ENCODE data around the gene GNA12.

Gene GNA12

GRCh38 chr7:2834748-2835441 lies 9.2 kb downstream of the GNA12 start:
- DNase-seq (ENCODE audit: low spot score): no peak

GRCh38 chr7:2833083-2833910 lies 10.8 kb downstream of the GNA12 start:
- no peak for DNase-seq (ENCODE audit: low spot score)

GRCh38 chr7:2832461-2832860 lies 11.6 kb downstream of the GNA12 start:
- DNase-seq (ENCODE audit: low spot score): no peak

- no peak for DNase-seq (ENCODE audit: low spot score)
Measured at GRCh38 chr7:2830609-2831376, 13.3 kb downstream of the GNA12 start.

GRCh38 chr7:2829040-2829439 lies 15.1 kb downstream of the GNA12 start:
- DNase-seq (ENCODE audit: low spot score): no peak

- DNase-seq (ENCODE audit: low spot score): no peak
Measured at GRCh38 chr7:2826771-2827170, 17.3 kb downstream of the GNA12 start.

- DNase-seq (ENCODE audit: low spot score): no peak
Measured at GRCh38 chr7:2825559-2826227, 18.4 kb downstream of the GNA12 start.

GRCh38 chr7:2824678-2825461 lies 19.2 kb downstream of the GNA12 start:
- DNase-seq (ENCODE audit: low spot score): no peak

GRCh38 chr7:2824026-2824677 lies 20.0 kb downstream of the GNA12 start:
- no peak for DNase-seq (ENCODE audit: low spot score)

- no peak for DNase-seq (ENCODE audit: low spot score)
Measured at GRCh38 chr7:2823130-2823529, 21.0 kb downstream of the GNA12 start.

GRCh38 chr7:2821842-2822507 lies 22.1 kb downstream of the GNA12 start:
- no peak for DNase-seq (ENCODE audit: low spot score)

- no peak for DNase-seq (ENCODE audit: low spot score)
Measured at GRCh38 chr7:2821161-2821841, 22.8 kb downstream of the GNA12 start.

- DNase-seq (ENCODE audit: low spot score): no peak
Measured at GRCh38 chr7:2820508-2820934, 23.6 kb downstream of the GNA12 start.

- DNase-seq (ENCODE audit: low spot score): no peak
Measured at GRCh38 chr7:2819954-2820397, 24.1 kb downstream of the GNA12 start.

- DNase-seq (ENCODE audit: low spot score): no peak
Measured at GRCh38 chr7:2819161-2819953, 24.8 kb downstream of the GNA12 start.

GRCh38 chr7:2818653-2819052 lies 25.5 kb downstream of the GNA12 start:
- no peak for DNase-seq (ENCODE audit: low spot score)

- no peak for DNase-seq (ENCODE audit: low spot score)
Measured at GRCh38 chr7:2818121-2818520, 26.0 kb downstream of the GNA12 start.

GRCh38 chr7:2817456-2817855 lies 26.7 kb downstream of the GNA12 start:
- no peak for DNase-seq (ENCODE audit: low spot score)

- no peak for DNase-seq (ENCODE audit: low spot score)
Measured at GRCh38 chr7:2815875-2816245, 28.2 kb downstream of the GNA12 start.

Measured in Ammon's horn (tissue), 1 donor.